NCI-H146 (cell line): ENCODE measurements around the gene LDAH.

ENCODE experiments used
- DNase-seq: peaks from one replicate; lab custom pipeline; 2025; lab: John Stamatoyannopoulos, UW

LDAH gene

GRCh38 chr2:20652141-20652540 is 170.8 kb downstream of the LDAH start:
- DNase-seq, result no peak

- no peak for DNase-seq
Measured at GRCh38 chr2:20651731-20652099, 171.2 kb downstream of the LDAH start.

- peak; percentile 85 for DNase-seq
Measured at GRCh38 chr2:20650877-20651730, 171.8 kb downstream of the LDAH start, which contains the start of gene HS1BP3. Gene HS1BP3, minus strand, starts transcription at chr2:20651098. Its CDS starts 35 bp downstream, at chr2:20651063.

GRCh38 chr2:20650393-20650876 is 172.5 kb downstream of the LDAH start:
- DNase-seq, result peak; percentile 64

GRCh38 chr2:20649976-20650375 is 172.9 kb downstream of the LDAH start:
- DNase-seq, result no peak

- DNase-seq, result no peak
Measured at GRCh38 chr2:20649576-20649975, 173.3 kb downstream of the LDAH start.

- DNase-seq, result no peak
Measured at GRCh38 chr2:20648831-20649230, 174.1 kb downstream of the LDAH start.

GRCh38 chr2:20648206-20648605 is 174.7 kb downstream of the LDAH start:
- DNase-seq, result no peak

GRCh38 chr2:20647738-20648137 is 175.2 kb downstream of the LDAH start:
- DNase-seq, result peak; percentile 10

- DNase-seq, result no peak
Measured at GRCh38 chr2:20647211-20647610, 175.7 kb downstream of the LDAH start.

GRCh38 chr2:20646446-20646845 is 176.5 kb downstream of the LDAH start:
- DNase-seq, result no peak

GRCh38 chr2:20645761-20646160 is 177.1 kb downstream of the LDAH start:
- no peak for DNase-seq

- no peak for DNase-seq
Measured at GRCh38 chr2:20645301-20645701, 177.6 kb downstream of the LDAH start.

- no peak for DNase-seq
Measured at GRCh38 chr2:20643826-20644225, 179.1 kb downstream of the LDAH start.

- DNase-seq, result no peak
Measured at GRCh38 chr2:20643060-20643459, 179.8 kb downstream of the LDAH start.

GRCh38 chr2:20642055-20642971 is 180.6 kb downstream of the LDAH start:
- peak; percentile 53 for DNase-seq

GRCh38 chr2:20641123-20641985 is 181.5 kb downstream of the LDAH start:
- DNase-seq, result no peak

GRCh38 chr2:20640411-20641122 is 182.3 kb downstream of the LDAH start:
- DNase-seq, result no peak

GRCh38 chr2:20638646-20639430 is 184.1 kb downstream of the LDAH start:
- no peak for DNase-seq

- DNase-seq, result no peak
Measured at GRCh38 chr2:20638014-20638413, 184.9 kb downstream of the LDAH start.
